ENCODE results near the gene INHBA. TPM values are rescaled to one million over a fixed set of nuclear protein-coding genes. Genes with fewer than 3 reads are reported as not detected.

Gene INHBA
- total RNA-seq, 2 experiments from 2014 or later = not detected

DNA sequence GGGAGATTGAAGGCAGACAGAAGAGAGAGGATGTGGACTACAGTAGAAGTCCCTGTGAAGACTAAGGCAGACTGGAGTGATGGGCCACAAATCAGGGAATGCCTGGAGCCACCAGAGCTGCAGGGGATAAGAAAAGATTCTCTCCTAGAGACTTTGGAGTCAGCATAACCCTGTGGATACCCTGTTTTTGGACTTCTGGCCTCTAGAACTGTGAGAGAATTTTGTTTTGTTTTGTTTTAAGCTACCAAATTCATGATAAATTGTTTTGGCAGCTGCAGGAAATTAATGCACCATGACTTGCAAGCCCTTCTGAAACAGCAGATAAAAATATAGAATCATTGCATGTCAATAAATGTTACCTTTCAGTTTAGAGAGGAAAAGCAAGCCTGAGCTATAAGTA lies 41.3 kb downstream of the INHBA start:
- no peak for TF ChIP-seq EZH2phosphoT487 (IDR thresholded peaks at IDR 0.05; ENCODE audit: borderline replicate concordance, low read depth, low read length)
- TF ChIP-seq, protein P1, sequence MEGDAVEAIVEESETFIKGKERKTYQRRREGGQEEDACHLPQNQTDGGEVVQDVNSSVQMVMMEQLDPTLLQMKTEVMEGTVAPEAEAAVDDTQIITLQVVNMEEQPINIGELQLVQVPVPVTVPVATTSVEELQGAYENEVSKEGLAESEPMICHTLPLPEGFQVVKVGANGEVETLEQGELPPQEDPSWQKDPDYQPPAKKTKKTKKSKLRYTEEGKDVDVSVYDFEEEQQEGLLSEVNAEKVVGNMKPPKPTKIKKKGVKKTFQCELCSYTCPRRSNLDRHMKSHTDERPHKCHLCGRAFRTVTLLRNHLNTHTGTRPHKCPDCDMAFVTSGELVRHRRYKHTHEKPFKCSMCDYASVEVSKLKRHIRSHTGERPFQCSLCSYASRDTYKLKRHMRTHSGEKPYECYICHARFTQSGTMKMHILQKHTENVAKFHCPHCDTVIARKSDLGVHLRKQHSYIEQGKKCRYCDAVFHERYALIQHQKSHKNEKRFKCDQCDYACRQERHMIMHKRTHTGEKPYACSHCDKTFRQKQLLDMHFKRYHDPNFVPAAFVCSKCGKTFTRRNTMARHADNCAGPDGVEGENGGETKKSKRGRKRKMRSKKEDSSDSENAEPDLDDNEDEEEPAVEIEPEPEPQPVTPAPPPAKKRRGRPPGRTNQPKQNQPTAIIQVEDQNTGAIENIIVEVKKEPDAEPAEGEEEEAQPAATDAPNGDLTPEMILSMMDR (conservative IDR thresholded peaks at IDR 0.05; ENCODE audit: low read length) = no peak
- Histone ChIP-seq H4K20me1 (ENCODE audit: insufficient read depth, low read length) (no peaks in the 10 kb centered on the region), H3K4me1 (ENCODE audit: insufficient read depth, low read length, poor library complexity, severe bottlenecking) (no peaks in the 10 kb centered on the region), H3K79me2 (ENCODE audit: insufficient read depth, low read depth, low read length) (no peaks in the 10 kb centered on the region), H3K4me3 (ENCODE audit: low read depth, low read length, poor library complexity, severe bottlenecking) (no peak overlapping the region), H3K36me3 (ENCODE audit: insufficient read depth, low read length) (no peaks in the 10 kb centered on the region), H3K4me2 (ENCODE audit: low read length) (no peak overlapping the region), H3K27ac (ENCODE audit: low read depth, low read length, poor library complexity, severe bottlenecking) (no peak overlapping the region), H3K9me3 (ENCODE audit: low read length) (no peaks in the 10 kb centered on the region), H2AFZ (ENCODE audit: low read length) (no peak overlapping the region), H3K9me2 (ENCODE audit: insufficient read depth, low read length) (no peaks in the 10 kb centered on the region)
- intact Hi-C loops (cut with micrococcal nuclease; ENCODE audit: unreplicated experiment) = no loop called here
- DNase-seq (ENCODE audit: low spot score) = no peak
- BruUV-seq (replicated peaks) = no TSS peak
- CTCF ChIA-PET (ENCODE audit: unreplicated experiment) = no interaction called here
- POLR2A ChIA-PET = interaction anchor here (1.2 kb wide), 1 partner anchor 9 kb away, joined by 7 read pairs; no protein-coding TSS in a partner anchor

DNA sequence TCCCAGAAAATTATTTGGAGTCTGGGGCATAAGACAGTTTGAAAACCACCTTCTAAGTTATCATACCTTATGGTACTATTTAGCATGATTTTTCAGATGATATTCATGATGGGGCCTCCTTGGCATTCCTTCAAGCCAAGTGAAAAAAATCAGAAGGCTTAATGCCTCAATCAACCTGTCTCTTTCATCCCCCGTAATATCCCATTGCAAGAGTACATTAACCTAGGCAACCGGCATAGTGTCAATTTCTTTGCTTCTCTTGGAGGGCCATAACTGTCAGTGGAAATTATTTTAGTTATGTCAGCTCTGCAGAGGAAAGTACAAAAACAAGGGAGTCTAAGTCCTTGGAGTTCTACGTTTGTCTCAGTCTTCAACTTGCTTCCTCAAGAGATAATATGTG lies 43.4 kb downstream of the INHBA start:
- no peak overlapping the region for H3K4me2 ChIP-seq (ENCODE audit: low read length)
- no peak overlapping the region for H2AFZ ChIP-seq (ENCODE audit: low read length)
- no peaks in the 10 kb centered on the region for H3K79me2 ChIP-seq (ENCODE audit: insufficient read depth, low read depth, low read length)
- no peak overlapping the region for H3K4me3 ChIP-seq (ENCODE audit: low read depth, low read length, poor library complexity, severe bottlenecking)
- no peaks in the 10 kb centered on the region for H3K36me3 ChIP-seq (ENCODE audit: insufficient read depth, low read length)
- intact Hi-C loops (cut with micrococcal nuclease; ENCODE audit: unreplicated experiment) = no loop called here
- ChIA-PET CTCF (ENCODE audit: unreplicated experiment) (no interaction called here), POLR2A (interaction anchor here (0.6 to 1.6 kb wide), 3 partner anchors 9 to 239 kb away, joined by 3 read pairs; no protein-coding TSS in a partner anchor)
- no peak for DNase-seq (ENCODE audit: low spot score)
- TF ChIP-seq, protein P1 (conservative IDR thresholded peaks at IDR 0.05; ENCODE audit: low read length) = no peak
- TF ChIP-seq EZH2phosphoT487 (IDR thresholded peaks at IDR 0.05; ENCODE audit: borderline replicate concordance, low read depth, low read length) = no peak
- no TSS peak for BruUV-seq (replicated peaks)
- no peaks in the 10 kb centered on the region for H3K4me1 ChIP-seq (ENCODE audit: insufficient read depth, low read length, poor library complexity, severe bottlenecking)
- H3K9me2 ChIP-seq (ENCODE audit: insufficient read depth, low read length) = no peaks in the 10 kb centered on the region
- no peaks in the 10 kb centered on the region for H4K20me1 ChIP-seq (ENCODE audit: insufficient read depth, low read length)
- H3K27ac ChIP-seq (ENCODE audit: low read depth, low read length, poor library complexity, severe bottlenecking) = no peak overlapping the region
- H3K9me3 ChIP-seq (ENCODE audit: low read length) = no peaks in the 10 kb centered on the region

- DNase-seq (ENCODE audit: low spot score) = no peak
- no peaks in the 10 kb centered on the region for H3K9me2 ChIP-seq (ENCODE audit: insufficient read depth, low read length)
- TF ChIP-seq, protein P1 (conservative IDR thresholded peaks at IDR 0.05; ENCODE audit: low read length) = no peak
- H3K4me3 ChIP-seq (ENCODE audit: low read depth, low read length, poor library complexity, severe bottlenecking) = no peak overlapping the region
- no TSS peak for BruUV-seq (replicated peaks)
- H3K27ac ChIP-seq (ENCODE audit: low read depth, low read length, poor library complexity, severe bottlenecking) = no peak overlapping the region
- ChIA-PET CTCF (ENCODE audit: unreplicated experiment) (no interaction called here), POLR2A (interaction anchor here (1.1 kb wide), 1 partner anchor 12 kb away, joined by 3 read pairs; no protein-coding TSS in a partner anchor)
- no peaks in the 10 kb centered on the region for H4K20me1 ChIP-seq (ENCODE audit: insufficient read depth, low read length)
- H3K36me3 ChIP-seq (ENCODE audit: insufficient read depth, low read length) = no peaks in the 10 kb centered on the region
- H3K4me2 ChIP-seq (ENCODE audit: low read length) = no peak overlapping the region
- H2AFZ ChIP-seq (ENCODE audit: low read length) = no peak overlapping the region
- no peaks in the 10 kb centered on the region for H3K79me2 ChIP-seq (ENCODE audit: insufficient read depth, low read depth, low read length)
- H3K9me3 ChIP-seq (ENCODE audit: low read length) = no peaks in the 10 kb centered on the region
- intact Hi-C loops (cut with micrococcal nuclease; ENCODE audit: unreplicated experiment) = no loop called here
- H3K4me1 ChIP-seq (ENCODE audit: insufficient read depth, low read length, poor library complexity, severe bottlenecking) = no peaks in the 10 kb centered on the region
Observed at GRCh38 chr7:41656366-41656765, 46.5 kb downstream of the INHBA start.
